HG03521 (cell line): Measurements from ENCODE around the gene CTDSP2.

Experiments used
- ATAC-seq: cut with Tn5 transposase; IDR thresholded peaks from one replicate; pipeline ENCODE4 v1.9.1; 2021; ENCODE audit warnings: mild to moderate bottlenecking, moderate library complexity; ENCODE audit not compliant: unreplicated experiment

Gene CTDSP2

DNA sequence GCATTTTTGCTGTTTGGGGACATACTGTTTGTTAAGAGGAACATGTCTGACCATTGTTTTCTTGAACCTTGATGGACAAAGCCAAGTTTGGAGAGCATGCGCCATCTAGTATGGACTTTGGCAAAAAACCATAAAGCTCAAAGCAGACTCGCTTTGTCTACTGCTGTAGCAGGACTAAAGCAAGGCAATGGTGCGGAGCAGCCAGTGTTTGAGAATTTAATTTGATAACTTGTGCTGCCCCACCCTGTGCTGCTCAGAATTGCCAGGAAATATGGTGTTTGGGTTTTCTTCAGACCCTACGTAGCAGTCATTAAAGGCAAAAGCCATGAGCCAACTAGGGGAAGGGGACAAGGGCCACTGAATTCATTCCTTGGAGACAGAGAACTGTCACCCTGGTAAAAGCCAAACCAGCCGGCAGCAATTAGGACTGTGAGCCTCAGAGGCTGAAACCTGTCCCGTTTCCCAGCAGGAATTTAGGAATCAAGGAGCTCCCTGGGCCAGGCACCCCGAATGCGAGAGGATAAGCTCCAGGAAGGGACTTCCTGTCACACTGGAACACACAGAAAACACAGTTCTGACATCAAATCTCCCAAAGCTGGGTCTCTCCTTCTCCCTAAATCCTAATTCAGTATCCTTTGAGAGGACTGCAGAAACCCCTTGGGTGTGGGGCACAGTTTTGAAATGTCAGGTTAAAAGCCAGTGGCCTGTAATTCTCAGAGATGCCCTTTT, 29.1 kb downstream of the CTDSP2 start:
- no peak for ATAC-seq

GRCh38 chr12:57816855-57817151, 29.7 kb downstream of the CTDSP2 start:
- ATAC-seq, result no peak

DNA sequence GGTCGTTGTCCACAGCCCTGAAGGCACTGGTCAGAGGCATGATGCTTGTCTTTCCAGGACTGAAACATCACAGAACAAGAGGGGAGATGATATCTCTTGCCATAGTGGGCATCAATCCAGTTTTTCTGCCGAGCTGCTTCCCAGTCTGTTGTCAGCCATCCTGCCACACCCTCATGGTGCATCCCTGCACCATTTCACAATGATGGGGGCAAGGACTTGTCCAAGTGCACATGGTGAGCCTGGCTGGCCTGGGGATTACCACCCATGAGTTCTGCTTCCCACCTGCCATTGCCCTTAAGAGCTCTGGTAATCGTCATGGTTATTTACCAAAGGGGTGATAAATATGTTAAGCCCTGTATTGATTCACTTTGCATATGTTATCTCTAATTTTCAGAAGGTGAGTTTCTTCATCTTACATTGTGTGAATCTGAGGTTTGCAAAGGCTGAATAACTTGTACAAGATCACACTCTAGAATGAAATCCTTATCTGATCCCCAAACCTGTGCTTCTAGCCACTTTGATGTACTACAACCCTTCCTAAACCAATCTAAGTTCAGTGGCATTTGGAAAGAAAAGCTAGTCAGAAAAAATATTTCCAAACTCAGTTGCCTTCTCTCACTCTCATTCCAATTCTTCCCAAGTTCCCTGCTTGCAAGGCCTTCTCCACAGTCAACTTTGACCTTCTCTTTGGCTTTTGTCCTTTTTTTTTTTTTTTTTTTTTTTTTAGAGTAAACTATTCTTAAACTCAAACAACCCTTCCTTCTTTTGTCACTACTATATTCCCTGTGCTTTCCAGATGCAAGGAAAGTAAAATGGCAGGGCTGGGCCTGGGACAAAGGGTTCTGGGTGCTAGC, 30.3 kb downstream of the CTDSP2 start:
- ATAC-seq, result no peak

- no peak for ATAC-seq
Measured at GRCh38 chr12:57815177-57816000, 31.1 kb downstream of the CTDSP2 start.

DNA sequence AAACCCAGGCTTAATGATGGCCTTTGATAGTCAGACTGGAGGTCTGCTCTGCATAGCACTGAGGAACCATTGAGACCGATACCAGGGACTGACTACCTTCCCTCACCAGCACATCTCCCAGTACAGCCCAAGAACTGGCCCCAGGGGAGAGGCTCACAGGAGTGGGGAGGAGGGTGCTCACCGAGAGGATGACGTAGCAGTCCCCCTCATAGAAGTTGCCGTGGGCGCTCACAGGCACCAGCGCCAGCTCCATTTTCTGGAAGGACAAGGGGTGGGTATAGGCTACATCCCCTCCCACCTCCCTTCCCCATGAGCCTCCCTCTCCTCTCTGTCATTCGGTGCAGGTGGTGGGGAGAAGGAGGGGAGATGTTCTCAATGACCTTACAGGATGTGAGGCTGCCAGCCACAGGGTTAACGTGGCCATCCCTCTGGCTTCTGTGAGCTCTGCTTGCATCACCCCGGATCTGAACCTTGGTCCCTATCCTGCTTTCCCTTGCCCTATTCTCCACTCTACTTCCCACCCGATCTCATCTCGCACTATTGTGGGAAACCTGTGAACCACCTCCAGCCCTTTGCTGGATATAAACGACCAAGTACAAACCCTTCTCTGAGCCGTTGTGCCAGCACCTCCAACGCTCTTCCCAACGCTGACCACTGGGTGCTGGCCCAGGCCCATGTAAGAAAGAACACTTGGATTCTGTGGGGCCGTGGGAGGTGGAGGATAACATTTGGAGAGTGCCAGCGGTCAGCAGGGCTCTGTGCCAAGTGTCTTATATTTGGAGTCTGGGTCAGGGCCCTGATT, 32.4 kb downstream of the CTDSP2 start:
- no peak for ATAC-seq

DNA sequence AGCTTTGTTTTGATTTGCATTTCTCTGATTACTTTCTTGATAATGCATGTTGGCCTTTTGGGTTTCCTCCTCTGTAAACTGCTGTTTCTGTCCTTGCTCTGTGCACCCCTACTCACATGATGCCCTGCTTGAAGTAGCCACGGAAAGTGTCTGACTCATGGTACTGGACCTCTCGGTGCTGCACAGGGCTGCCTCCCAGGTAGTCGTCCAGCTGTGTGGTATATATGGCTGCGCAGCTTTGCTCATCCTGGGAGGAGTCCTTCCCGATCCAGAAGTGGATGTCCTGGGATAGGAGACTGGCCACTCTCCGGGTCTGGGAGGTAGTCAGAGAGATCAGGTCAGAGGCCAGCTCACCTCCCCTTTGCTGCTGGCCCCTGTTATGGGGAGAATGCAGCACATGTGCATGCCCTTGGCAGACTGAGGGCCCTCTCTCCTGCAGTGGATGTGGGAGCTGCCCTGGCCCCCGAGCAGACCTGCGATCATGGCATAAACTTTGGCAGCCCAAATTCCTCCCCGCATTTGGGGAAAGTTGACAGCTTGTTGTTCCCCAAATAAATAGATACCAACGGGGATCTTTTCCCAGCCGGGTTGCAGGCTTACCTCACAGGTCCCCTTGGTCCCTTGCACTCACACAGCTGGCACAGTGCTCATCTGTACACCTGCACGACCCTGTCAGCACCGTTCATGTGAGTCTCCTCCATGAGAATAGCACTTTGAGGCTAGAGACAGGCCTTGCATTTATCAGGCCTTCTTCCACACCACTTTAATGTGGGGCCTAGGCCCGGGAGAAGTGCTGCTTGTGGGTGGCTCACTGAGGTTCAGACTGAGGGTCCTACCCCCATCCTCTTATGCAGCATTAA, 33.2 kb downstream of the CTDSP2 start:
- ATAC-seq, result no peak

- no peak for ATAC-seq
Measured at GRCh38 chr12:57811028-57811755, 35.3 kb downstream of the CTDSP2 start.

DNA sequence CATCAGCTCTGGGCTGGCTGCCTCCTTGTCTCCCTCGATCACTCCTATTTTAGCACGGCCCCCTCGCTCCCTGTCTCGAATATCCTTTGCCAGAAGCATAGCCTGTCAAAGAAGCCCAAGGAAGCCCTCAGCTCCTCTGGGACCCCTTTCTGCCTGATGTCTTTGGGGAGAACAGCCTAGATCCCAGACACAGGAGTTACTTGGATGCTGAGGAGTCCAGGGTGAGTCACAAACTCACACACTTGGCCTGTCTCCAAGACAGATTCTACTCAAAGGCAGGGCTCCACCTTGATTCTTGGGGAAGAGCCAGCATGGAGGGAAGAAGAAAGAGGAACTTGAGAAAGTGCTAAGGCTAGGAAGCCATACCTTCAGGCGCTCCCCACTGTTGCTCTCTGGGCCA, 36.1 kb downstream of the CTDSP2 start:
- ATAC-seq, result no peak

DNA sequence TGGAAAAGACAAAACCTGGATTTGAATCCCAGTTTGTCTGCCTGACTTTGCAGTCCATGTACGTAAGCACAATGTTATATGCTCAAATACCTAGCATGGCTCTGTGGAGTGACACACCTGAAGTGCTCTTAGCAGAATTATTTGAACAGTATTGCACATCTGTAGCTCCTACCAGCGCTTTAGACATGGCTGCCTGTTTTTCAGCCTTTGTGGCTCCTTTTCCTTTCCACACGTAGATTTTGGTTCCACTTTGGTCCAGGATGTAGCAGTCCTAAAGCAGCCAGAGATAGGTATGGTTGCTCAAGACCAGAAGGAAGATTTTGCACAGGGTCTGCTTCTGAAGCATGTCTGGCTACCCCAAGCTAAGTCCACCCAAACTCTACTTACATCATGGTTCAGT, 37.1 kb downstream of the CTDSP2 start:
- no peak for ATAC-seq

DNA sequence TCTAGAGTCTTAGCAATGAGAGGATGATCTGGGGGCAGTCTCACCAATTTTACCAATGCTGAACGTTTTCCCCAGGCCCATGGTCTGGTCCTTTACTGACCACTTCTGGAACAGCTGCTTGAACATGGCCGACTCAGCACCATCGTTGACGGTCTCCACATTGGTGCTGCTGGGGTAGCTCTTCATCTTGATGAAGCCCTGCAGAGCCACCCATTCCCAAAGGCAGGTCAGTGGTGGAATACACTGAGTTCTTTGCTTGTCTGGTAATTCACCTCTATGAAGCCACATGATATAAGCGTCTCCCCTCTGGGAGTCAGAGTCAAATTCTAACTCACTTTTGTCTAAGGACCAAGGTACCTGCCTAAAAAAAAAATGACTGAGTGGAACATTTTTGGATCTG, 38.2 kb downstream of the CTDSP2 start:
- ATAC-seq, result no peak

DNA sequence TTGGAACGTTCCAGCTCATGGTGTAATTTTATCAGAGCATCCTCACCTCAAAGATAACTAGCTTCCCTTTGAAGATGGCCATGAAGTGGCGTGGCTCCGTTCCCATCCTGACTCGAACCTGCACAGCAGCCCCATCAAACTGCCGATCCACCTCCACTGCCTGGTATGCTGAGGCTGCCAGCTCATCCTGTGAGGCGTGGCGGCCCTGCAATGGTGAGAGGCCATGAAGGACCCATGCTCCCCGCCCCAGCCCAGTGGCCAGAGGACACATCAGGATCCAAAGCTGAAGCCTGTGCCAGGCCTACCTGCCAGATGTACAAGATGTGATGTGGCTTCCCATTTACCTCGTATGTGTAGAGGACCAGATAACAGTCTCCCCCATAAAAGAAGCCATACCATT, 39.2 kb downstream of the CTDSP2 start:
- ATAC-seq, result no peak

DNA sequence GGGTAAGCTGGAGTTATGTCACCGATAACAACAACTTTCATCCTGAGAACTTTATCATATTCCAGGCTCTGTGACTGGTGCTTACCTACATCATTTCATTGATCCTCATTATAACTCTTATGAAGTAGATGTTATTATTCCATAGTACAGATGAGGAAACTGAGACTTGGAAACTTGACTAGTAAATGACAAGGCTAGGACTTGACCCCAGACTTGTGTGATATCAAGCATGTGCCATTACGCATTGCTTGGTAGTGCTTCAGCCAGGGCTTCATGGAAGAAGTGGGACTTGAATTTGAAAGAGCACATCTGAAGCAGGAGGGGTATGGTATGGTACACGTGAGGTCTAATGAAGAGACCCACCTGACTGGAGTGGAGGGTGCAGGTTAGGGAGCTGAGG, 39.9 kb downstream of the CTDSP2 start:
- ATAC-seq, result no peak

DNA sequence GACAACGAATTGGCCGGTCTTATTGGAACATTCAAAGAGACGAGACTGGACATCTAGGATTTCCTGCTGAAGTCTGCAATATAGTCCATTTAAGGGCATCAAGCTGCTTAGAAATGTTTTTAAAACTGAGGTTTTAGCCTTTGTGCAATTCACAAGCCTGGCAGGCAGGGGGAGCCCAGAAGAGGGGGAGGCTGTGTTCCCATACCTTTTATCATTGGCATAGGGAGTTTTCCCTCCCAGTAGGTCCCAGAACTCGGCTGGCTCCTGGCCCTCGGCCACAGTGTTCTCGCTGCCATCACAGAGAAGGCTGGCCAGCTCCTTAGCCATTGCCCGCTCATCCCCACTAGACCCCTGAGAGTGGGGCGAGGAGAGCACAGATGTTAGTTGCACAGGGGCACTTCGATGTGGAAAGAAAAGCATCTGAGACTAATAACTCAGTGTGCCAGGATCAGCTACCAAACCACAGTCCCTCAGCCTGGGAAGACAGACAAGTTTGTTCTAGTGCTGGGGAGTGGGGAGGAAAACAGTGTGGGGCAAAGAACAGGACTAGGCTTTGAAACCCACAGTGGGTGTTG, 43.1 kb downstream of the CTDSP2 start:
- no peak for ATAC-seq

DNA sequence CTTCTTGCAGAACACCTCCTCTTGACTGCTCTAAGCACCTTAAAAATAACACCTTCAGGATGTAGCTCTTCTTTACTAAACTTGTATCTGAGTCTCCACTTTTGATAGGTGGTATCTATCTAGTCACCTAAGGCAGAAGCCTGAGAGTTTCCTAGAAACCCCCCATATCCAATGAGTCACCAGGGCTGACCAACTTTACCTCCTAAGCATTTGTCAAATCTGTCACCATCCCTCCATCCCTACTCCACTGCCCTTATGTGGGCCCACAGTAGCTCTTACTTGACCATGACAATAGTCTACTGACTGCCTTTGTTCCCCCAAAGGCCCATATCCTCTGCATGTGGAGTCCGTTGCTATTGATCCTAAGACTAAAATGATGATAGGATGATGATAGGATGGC, 43.9 kb downstream of the CTDSP2 start:
- no peak for ATAC-seq

DNA sequence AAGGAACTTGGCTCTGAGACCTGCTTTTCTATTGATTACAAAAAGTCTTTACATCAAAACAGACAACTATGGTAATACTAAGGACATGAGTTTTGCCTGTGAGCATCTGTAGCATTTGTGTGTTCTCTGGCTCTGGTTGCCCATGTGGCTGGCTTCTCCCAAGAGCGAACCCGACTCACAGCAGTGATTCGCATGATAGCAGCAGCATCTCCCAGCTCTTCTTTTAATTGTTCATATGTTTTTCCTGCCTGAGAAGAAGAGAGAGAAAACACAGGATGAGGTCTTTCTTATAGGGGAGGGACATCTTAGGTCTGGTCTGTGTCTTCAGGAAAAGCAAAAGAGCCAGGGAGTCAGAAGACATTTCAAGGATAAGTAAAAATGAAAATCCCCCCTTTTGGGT, 45.6 kb downstream of the CTDSP2 start:
- ATAC-seq, result no peak

- ATAC-seq, result no peak
Measured at GRCh38 chr12:57797933-57798332, 48.6 kb downstream of the CTDSP2 start.

- no peak for ATAC-seq
Measured at GRCh38 chr12:57796996-57797395, 49.5 kb downstream of the CTDSP2 start.

- no peak for ATAC-seq
Measured at GRCh38 chr12:57795354-57795753, 51.2 kb downstream of the CTDSP2 start.

DNA sequence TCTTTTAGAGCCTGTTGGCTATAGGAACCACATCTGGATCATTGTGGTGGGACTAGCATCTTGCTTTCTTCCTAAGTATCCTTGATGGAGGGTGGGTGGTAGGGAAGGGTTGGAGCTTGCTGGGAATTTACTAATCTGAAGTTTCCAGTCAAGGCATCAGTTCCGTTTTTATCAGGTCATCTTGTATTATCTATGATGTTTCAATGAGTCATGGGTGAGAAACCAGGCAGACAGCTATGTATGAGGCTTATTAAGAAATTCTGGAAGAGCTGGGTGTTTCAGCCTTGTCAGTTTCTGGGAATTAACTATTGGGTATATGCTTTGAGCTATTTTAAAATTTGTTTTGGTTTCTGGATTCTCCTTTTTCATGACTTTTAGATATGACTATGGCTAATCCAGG, 52.6 kb downstream of the CTDSP2 start:
- ATAC-seq, result no peak
